NOMO-1 treated with DMSO at 0.1 percent for 48 hours (cell line): Measurements from ENCODE around the gene ADARB2.
"Not testable (repeated sequence)": the region's sequence is repeated elsewhere in the genome, so short reads cannot be mapped to it uniquely, and the experiment has no call there.

Experiments
- DNase-seq: peaks from one replicate; lab custom pipeline; 2025; ENCODE audit not compliant: unreplicated experiment; lab: John Stamatoyannopoulos, UW

Gene ADARB2

DNA sequence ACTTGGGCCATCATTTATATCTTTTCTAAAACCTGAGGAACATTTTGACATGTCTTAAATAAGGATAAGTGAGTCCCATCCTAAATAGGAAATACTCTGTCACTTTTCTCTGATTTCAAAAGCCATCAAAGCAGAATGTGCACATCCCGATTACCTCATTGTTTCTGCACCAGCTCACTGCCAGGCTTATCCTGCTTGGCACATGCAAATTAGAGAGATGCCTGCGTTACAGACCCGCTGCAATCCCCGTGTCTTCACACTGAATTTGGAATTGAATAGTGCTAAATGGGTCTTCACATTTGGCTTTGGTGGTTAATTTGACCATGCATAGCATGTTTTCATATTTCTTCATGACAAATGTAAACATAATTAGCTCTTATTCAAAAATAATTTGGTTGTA is 401.7 kb downstream of the ADARB2 start:
- DNase-seq, result no peak

DNA sequence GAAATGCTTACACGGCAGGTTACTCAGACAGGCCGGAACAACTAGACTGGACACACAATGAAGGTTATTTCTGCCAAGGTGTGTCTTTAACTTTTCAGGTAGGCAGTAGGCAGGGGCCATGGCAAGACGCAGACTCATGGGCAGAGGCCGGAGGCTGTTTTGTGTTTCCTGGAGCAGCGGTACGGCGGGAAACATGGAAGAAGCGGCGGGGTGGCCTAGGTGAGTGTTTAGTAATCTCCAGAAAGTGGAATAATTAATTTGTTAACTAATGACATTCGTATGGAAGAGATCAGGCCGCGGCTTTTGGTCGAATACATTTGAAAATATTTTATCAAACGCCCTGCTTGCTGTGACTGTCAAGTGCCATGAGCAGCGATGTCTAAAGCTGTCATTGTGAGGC is 403.3 kb downstream of the ADARB2 start:
- DNase-seq, result no peak

DNA sequence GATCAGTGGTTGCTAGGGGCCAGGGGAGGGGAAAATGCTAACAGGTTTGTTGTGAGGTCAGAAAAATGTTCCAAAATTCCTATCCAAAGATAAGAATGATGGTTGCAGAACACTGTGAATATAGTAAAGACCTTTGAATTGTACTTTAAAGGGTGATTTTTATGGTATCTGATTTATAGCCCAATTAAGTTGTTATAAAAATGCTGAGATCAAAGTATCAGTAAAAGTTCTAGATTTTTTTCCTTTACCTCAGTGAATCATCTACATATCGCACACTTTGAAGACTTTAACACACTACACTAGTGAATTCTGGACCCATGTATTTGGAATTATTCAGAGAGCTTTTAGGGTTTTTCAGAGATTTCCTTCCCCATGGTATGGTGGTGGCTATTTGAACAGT is 405.8 kb downstream of the ADARB2 start:
- DNase-seq, result no peak

DNA sequence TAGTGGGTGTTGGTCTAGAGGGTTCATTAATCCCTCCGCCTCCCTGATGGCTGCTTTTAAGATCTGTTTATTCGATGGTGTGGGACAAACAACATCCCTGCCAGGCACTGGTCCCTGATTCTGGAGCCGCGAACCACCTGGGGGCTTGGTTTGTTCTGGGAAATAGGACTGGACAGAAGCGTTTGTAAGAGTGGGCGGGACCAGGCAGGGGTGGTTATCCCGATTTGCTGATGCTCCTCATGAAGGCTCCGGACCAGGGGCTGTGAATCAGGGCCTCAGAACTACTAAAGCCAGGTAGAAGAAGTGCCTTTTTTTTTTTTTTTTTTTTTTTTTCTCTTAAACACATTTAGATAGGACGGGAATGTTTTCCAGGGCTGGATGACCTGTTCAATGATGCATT is 407.7 kb downstream of the ADARB2 start:
- DNase-seq, result no peak

GRCh38 chr10:1328981-1329614 is 408.2 kb downstream of the ADARB2 start:
- no peak for DNase-seq

DNA sequence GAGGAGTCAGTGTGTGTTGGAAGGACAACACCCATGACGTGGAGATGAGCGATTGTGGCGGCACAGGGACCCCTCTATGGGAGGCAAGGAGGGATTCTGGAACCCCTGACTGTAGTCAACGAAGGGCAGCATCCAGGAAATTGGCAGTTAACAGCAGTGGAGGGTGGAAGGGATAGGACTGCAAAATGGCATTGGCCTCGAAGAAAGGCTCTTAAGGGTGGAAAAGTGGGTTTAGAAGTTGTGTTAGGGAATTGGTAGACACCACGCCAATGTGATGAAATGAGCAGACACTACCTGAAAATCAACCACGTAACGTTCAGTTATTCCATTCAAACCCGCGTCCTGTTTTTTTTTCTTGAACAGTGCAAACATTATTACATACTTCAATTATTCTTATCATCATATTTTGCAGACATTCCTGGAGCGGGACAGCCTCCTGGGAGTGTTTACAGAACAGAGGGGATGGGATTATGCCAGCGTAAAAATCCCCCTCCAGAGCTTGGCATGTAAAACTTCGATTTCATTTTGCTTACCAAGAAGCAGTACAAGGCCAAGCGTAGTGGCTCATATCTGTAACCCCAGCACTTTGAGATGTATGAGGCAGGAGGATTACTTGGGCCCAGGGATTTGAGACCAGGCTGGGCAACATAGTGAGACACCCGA is 409.0 kb downstream of the ADARB2 start:
- DNase-seq, result no peak

GRCh38 chr10:1327759-1328158 is 409.6 kb downstream of the ADARB2 start:
- no peak for DNase-seq

DNA sequence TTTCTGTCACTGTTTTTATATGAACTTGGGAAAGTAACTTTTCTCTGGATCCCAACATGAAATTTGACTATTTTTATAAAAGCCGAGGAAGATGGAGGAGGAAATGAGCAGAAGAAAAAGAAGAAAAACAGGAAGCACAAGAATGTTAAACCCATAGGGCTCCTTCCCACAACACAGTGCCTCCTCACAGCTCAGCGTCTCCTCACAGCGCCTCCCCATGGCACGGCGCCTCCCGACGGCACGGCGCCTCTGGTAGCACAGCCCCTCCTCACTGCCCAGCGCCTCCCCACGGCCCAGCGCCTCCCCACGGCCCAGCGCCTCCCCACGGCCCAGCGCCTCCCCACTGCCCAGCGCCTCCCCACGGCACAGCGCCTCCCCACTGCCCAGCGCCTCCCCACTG is 410.8 kb downstream of the ADARB2 start:
- DNase-seq, result not testable (repeated sequence)

GRCh38 chr10:1324903-1325302 is 412.4 kb downstream of the ADARB2 start:
- DNase-seq, result no peak

DNA sequence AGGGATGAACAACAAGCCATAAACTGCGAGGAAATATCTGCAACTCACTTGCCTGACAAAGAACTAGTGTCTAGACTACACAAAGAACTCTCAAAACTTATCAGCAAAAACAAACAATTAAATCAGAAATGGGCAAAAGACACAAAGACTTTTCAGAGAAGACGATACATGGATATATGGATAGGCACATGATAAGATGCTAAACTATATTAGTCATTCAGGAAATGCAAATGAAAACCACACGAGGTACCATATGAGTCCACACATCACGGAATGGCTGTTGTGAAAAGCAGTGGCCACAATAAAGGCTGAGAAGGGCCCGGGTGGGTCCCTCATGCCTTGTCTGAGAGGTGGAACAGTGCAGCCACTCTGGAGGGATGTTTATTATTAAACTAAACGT is 413.4 kb downstream of the ADARB2 start:
- DNase-seq, result no peak

DNA sequence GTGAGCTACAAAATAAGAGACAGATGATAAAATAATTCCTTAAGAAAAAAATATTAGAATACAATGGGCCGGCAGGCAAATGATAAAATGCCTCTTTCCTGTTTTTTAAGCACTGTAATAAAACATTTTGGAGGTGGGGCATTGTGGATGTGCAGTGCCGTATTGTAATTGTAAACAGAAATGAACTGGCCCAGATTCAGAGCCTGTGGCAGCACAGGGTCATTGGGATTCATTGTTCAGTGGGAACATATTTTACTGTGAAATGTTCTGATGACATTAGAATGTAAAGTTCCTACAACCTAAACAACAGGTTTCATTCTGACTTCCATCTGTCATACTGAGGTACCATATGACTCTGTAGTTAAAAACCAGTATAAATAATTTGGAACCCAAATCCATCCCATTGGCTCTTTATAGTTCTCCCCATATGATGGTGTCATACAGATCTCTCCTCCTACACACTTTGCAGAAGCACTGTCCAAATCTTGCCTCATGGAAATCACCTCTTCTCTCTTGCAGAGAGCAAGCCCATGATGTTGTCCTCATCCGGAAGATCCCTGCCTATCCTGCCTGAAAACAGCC is 416.5 kb downstream of the ADARB2 start:
- DNase-seq, result no peak

DNA sequence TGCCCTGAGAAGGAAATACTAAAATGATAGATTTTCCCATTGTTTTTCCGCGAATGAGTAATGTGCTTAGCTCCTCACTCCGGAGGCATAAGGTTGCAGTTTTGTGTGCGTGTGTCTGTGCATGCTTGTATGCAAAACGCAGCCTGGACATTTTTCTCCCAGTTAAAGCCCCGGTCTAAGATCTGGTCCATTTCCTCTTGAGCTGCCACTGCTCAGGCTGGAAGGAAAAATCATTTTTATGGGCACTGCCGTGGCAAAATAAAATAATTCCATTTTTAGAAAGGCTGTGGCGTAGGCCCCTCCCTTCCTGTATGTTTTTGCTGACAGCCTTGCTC is 420.5 kb downstream of the ADARB2 start:
- DNase-seq, result no peak

GRCh38 chr10:1316121-1316808 is 421.1 kb downstream of the ADARB2 start:
- no peak for DNase-seq

- no peak for DNase-seq
Observed at GRCh38 chr10:1315178-1315577, 422.1 kb downstream of the ADARB2 start.

- DNase-seq, result no peak
Observed at GRCh38 chr10:1311726-1312125, 425.6 kb downstream of the ADARB2 start.

DNA sequence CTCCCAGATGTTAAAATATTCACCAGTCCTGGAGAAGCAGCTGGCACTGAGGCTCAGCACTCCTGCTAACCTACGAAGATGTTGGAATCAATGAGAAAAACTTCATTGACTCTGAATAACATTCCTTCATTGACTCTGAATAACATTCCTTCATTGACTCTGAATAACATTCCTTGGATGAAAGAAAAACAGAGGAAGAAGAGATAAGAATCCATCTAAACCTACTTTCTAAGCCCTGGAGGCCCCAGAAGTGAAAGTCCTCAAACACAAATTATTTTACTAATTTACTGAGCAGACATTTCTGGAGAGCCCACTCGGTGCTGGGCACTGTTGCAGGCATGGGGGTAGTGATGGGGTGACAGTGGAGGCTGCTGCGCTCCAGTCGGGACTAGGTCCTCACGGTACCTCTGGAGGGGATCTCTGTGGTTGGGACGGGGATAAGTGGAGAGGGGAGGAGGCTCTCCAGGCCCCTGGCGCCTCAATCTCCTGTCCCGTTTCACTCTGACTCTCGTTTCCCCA is 427.0 kb downstream of the ADARB2 start:
- DNase-seq, result no peak

GRCh38 chr10:1309617-1310270 is 427.6 kb downstream of the ADARB2 start:
- DNase-seq, result no peak

- no peak for DNase-seq
Observed at GRCh38 chr10:1308962-1309616, 428.2 kb downstream of the ADARB2 start.

DNA sequence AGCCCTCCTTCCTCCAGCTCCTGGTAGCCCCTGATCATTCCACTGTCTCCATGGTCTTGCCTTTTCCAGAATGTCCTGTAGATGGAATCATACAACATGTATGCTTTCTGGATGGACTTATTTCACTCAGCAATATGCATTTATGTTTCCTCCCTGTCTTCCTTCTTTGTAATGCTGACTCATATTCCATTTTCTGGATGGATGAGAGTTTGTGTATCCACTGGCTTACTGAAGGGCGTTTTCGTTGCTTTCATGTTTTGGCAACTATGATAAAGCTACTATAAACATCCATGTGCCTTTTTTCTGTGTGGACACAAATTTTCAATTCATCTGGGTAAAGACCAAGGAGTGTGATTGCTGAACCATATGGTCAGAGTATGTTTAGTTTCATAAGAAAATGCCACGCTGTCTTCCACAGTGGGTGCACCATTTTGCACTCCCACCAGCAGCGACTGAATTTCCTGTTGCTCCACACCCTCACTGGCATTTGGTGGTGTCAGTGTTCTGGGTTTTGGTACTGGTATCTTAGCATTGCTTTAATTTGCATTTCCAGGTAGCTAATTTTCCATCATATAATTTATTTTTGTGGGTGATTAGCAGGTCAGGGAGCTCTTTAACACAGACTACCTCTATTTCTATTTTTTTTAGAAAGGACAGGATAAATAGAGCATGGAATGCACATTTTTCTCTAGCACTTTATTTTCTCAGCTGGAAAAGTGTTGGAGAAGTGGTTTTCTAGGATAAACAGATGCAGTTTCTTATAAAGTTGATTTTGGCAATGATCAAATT is 429.0 kb downstream of the ADARB2 start:
- DNase-seq, result no peak

DNA sequence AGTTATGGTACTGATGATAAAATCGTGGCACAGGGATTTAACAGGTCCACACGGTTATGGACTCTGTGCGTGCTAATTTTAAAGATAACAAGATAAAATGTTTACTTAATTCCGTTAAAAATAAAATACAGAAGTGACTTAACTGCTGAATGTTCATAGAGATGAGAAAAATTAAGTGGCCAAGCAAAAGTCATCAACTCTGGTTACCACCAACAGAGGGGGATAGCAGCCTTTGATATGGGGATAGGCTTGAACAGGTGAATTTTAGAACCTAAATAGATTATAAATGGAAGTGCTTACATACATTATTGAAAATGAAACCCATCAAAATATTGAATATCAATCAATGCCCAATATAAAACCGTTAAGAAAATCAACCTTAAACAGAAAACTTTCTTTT is 436.2 kb downstream of the ADARB2 start:
- DNase-seq, result no peak
